ENCODE results near the gene MAGI2.

DNA sequence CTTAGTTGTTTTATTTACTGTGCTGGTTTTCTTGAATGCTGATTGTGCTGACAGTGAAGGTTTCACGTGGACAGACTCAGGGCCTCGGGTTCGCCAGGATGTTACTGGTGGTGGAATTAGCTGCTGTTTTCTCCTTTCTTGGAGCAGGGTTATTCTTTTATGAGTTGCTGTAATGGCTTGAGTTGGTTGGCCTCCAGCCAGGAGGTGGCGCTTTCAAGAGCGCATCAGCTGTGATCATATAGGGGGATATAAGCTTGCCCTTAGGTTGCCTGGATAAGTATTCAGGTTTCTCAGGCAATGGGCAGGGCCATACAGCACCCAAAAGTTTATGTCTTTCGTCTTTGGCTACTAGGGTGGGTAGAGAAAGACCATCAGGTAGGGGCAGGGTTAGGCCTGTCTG, 913.6 kb downstream of the MAGI2 start:
- TF ChIP-seq, protein P1, sequence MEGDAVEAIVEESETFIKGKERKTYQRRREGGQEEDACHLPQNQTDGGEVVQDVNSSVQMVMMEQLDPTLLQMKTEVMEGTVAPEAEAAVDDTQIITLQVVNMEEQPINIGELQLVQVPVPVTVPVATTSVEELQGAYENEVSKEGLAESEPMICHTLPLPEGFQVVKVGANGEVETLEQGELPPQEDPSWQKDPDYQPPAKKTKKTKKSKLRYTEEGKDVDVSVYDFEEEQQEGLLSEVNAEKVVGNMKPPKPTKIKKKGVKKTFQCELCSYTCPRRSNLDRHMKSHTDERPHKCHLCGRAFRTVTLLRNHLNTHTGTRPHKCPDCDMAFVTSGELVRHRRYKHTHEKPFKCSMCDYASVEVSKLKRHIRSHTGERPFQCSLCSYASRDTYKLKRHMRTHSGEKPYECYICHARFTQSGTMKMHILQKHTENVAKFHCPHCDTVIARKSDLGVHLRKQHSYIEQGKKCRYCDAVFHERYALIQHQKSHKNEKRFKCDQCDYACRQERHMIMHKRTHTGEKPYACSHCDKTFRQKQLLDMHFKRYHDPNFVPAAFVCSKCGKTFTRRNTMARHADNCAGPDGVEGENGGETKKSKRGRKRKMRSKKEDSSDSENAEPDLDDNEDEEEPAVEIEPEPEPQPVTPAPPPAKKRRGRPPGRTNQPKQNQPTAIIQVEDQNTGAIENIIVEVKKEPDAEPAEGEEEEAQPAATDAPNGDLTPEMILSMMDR (conservative IDR thresholded peaks at IDR 0.05; ENCODE audit: low read depth, low read length) = no peak
- TF ChIP-seq EZH2 (IDR thresholded peaks at IDR 0.05; ENCODE audit: borderline replicate concordance, low read depth, low read length, poor library complexity, severe bottlenecking) = no peak

Data from A673 (cell line).